SKM-1 (cell line): ENCODE results near the gene IGFBPL1.

Experiments used
- DNase-seq: peaks from one replicate; lab custom pipeline; 2025; ENCODE audit not compliant: unreplicated experiment; lab: John Stamatoyannopoulos, UW

Gene IGFBPL1

DNA sequence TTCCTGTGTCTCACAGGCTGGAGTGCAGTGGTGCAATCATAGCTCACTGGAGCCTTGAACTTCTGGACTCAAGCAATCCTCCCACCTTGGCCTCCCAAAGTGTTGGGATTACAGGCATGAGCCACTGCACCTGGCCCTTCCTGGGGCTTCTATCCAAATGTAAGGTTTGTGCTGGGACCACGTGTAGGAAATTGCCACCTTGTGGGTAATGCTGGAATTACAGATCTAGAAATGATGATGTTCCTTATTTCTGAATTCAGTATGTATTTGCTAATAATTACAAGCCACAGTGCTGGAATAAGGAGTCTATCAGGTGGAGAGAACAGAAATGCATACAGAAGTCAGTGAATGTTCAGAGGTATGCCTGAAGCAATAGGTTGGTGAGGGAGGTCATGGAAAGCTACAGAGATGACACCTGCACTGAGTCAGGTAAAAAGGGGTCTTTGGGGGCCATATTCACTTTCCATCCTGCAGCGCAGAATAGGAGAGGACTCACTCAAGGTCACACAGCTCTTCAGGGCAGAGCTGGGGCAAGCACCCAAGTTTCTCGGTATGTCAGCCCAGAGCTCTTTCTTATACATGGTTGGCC, 8.8 kb upstream of the IGFBPL1 start:
- DNase-seq = peak; percentile 47

GRCh38 chr9:38431116-38431515, 6.9 kb upstream of the IGFBPL1 start:
- DNase-seq = peak; percentile 15

- DNase-seq = no peak
These were observed 3.8 kb upstream of the IGFBPL1 start for GRCh38 chr9:38428062-38428461.

DNA sequence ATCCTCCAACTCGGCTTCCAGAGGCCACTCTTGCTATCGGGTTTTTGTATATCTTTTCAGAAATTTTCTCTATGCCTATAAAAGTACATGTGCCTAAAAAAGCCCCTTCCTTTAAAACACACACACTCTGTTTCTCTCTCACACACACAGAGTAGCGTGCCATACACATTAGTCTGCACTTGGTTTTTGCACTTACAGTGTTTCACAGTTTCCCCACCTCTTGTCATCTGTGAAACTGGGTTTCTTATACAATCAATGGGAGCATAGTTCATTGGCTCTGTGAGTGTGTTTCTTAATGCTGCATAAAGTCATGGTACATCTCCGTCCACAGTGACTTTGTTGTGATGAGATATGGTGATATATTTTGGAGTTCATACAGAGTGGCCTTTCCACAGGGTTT, 664 bp upstream of the IGFBPL1 start:
- DNase-seq = no peak

DNA sequence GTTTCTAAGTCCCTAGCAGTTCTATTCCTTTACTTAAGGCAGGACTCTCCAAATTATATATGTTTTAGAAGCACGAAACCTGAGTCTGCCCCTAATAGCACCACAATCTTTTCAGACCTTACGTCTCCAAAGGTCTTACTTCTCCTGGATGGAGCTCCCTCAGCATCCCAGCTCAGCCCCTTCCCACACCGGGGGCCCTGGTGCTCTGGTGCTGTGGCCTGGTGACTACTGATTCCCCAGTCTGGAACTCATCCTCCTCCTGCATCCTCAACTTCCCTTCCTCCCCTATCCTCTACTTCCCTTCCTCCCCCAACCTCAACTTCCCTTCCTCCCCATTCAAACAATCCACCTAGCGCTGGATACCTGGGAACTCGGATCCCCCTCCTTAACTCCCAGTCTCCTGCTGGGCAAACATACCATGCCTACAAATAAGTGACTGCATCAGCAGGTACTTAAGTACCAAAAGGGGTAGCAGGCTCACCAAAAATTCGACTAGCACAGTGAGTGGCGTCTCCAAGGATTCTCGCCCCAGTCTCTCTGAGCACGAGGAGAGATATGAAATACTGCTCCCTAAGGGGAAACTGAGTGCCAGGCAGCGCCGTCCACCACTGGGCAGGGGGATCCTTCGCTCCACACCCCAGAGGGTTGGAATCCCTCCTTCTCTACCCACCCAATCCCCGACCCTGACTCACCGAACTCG, 831 bp downstream of the IGFBPL1 start:
- DNase-seq = no peak

GRCh38 chr9:38422555-38423260, 1.5 kb downstream of the IGFBPL1 start:
- DNase-seq = no peak

DNA sequence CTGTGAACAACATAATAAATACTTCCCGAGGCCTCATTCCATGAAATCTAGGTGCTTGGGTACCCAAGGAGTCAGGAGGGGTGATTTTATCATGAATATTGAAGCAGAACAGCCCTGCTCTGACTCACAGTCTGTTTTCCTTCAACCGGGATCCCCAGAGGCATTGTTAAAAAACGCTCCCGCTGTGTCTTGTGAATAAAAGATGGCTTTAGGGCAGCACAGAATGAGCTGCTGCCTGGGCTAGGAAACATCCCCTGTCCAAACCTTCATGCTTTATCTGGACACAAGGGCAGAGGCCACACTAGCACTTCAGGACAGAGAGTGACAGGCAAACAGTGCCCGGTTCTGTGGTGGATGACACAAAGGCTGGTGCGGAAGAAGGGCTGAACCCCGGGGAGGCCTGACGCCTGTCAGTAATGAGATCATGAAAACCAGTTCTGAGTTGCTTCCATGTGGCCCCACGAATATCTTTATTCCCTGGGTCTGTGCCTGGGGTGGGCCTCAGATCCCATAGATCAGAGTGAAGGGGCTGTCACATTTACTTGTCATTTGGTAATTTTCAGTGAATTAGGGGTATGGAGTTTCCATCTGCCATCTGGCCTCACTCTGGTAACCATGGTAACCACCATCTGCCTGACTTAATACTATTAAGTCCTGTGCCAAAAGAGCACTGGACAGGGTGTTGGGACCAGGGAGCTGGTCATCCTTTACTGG, 2.6 kb downstream of the IGFBPL1 start:
- DNase-seq = no peak

- no peak for DNase-seq
These were observed 5.1 kb downstream of the IGFBPL1 start for GRCh38 chr9:38419181-38419580.

DNA sequence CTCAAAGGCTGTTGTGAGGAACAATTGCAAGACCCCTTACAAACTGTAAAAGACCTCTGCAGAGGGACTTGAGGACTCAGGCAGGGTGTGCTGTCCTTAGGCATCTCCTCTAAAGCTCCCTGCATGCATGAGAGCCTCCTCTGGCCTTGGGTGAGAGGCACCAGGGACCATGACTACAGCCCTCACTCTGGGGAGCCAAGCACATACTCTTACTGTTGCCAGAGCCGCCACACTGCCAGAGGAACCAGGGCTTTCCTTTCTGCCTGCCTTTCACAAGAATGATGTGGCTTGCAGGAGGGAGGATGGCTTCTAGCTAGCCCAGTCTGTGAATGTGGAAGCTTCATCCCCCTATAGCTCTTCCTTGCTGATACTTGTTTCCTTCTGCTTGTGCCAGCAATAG, 5.9 kb downstream of the IGFBPL1 start:
- no peak for DNase-seq

- DNase-seq = no peak
These were observed 7.0 kb downstream of the IGFBPL1 start for GRCh38 chr9:38417003-38417945.

DNA sequence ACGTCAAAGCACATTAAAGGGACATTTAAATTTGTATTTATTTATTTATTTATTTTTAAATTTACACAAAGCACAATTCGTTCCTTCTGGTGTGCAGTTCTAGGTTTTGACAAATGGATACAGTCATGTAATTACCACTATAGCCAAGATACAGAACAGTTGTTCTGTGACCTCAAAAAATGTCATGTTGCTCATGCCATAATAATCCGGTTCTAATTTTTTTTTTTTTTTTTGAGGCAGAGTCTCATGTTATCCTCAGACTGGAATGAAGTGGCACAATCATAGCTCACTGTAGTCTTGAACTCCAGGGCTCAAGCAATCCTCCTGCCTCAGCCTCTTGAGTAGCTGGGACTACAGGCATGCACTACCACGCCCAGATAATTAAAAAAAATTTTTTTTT, 7.8 kb downstream of the IGFBPL1 start:
- no peak for DNase-seq

- no peak for DNase-seq
These were observed 8.4 kb downstream of the IGFBPL1 start for GRCh38 chr9:38415856-38416255.

DNA sequence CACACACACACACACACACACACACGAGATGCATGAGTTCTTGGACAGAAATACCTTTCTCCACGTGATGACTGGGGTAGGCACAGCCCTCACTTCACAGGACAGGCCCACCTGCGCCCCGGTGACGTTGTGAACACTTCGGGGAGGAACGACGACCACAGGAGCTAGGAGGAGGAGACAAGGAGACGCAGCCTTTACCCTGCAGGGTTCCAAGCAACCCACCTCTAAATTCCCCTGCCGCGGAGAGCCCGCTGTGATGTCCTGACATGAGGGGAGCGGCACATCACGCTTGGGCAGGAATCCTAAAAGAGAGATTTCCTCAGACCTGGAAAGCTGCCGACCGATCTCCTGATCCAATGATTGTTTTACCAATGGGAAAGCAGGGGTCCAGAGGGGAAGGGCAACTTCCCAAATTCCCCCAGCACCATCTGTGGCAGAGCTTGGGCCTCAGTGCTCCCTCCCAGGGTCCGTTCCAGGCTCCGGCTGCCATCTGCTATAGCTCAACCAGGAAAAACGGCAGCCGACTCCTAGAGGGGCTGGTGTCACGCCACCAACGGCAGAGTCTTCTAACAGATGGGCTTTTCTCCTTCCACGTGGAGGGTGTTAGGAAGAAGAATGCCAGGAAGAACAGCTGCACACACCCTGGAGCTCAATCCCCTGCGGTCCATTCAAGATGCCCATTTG, 10.1 kb downstream of the IGFBPL1 start:
- DNase-seq = no peak

- DNase-seq = no peak
These were observed 11.0 kb downstream of the IGFBPL1 start for GRCh38 chr9:38413283-38413682.

DNA sequence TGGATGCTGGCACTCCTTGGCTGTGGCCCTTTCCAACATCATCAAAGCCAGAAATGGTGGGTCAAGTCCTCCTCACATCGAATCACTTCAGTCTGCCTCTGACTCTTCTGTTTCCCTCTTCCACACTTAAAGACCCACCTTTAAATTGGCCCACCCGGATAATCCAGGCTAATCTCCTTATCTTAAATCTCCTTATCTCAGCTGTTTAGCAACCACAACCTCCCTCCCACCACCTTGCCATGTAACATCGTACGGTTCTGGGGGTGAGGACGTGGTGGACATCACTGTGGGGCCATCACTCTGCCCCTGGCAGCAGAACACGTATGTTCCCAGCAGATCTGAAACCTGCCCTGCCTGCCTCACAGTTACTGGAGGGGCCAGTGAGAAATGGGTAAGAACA, 11.5 kb downstream of the IGFBPL1 start:
- no peak for DNase-seq

DNA sequence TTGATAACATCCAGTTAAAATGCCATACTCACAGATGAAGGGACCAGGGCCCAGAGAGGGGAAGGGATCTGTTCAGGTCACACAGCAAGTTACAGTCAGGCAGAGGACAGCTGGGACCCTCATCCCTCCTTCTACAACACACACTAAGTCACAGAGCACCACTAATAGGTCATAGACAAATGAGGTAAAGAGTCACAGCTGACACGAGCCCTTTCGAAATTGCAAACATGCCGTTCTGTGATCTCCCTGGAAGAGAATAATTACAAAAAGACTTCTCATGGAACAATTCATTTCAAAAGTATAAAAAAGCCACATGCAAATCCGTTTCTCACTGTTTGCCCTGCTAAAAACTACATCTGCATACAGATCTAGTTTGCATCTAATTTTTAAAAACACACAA, 15.5 kb downstream of the IGFBPL1 start:
- DNase-seq = no peak

GRCh38 chr9:38406476-38407186, 17.6 kb downstream of the IGFBPL1 start:
- no peak for DNase-seq

DNA sequence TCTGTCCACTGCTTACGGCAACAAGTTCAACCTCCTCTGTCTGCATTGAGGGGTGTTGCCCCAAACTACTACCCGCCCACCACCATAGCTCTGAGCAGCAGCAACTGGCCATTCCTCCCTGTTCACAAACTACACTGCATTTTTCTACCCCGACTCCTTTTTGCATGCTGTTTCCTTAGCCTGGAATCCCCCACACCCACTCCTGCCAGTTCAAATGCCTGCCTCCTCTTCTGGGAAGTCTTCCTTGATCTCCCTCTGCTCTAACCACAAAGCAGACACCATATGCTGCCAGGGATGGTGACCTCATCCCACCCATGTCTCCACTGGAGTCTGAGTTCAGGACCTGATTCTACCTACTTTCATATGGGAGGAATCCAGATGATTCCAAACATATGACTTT, 18.5 kb downstream of the IGFBPL1 start:
- DNase-seq = no peak

DNA sequence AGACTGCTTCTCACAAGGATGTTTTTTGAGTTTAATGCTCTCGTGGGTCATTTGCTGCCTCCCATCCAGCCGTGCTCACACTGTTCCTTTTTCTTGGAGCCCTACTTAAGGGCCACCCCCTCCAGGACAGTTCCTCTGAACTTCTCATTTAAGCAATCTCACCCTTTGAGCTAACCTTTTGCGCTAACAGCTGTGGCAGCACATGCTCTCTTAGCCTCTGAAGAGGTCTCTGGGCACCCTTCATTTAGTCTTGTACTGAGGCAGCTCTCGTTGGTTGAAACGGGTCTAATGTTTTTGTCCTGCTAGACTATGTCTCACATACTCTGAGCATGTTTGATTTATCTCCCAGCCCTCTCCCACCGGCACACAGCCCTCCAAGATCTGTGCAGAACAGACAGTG, 19.9 kb downstream of the IGFBPL1 start:
- no peak for DNase-seq

GRCh38 chr9:38401994-38402393, 22.3 kb downstream of the IGFBPL1 start:
- DNase-seq = no peak
